ENCODE data around the gene ZNF423. TPM values are rescaled to one million over a fixed set of nuclear protein-coding genes. Genes with fewer than 3 reads are reported as not detected.

The ZNF423 gene
- total RNA-seq, 4 donors from 2014 or later: 7.0 to 19.7 (median 8.4) TPM

DNA sequence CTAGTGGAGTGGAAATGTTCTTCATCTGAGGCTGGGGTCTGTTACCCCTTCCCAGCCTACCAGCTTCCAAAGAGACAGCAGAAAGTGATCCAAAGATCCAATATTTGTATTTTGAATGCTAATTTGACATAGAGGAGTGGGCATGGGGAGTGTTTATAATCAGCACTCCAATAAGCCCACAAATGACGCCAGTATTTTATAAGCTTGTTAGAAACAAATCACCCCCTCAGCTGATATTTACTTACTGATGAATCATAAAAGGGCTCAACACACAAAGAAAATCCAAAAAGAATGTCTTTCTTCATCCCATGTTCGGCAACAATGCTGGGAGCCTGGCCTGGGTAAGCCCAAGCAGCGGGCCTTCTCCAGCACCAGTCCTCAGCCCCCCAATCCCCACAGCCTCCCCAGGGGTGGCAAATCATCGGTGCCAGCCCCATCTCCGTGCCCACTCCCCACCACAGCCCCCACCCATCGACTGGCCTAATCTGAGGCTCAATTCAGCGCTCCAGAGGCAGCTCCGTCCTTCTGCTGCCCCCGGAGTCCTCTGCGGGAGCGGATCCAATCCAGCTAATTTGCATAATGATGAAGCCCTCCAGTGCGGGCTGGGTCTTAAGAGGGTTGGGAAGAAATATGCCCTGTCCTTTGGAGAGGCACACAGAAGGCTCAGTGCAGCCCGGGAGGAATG is 312.8 kb downstream of the ZNF423 start:
- ATAC-seq: peak; percentile 31
- H3K4me3 ChIP-seq: no peak overlapping the region

DNA sequence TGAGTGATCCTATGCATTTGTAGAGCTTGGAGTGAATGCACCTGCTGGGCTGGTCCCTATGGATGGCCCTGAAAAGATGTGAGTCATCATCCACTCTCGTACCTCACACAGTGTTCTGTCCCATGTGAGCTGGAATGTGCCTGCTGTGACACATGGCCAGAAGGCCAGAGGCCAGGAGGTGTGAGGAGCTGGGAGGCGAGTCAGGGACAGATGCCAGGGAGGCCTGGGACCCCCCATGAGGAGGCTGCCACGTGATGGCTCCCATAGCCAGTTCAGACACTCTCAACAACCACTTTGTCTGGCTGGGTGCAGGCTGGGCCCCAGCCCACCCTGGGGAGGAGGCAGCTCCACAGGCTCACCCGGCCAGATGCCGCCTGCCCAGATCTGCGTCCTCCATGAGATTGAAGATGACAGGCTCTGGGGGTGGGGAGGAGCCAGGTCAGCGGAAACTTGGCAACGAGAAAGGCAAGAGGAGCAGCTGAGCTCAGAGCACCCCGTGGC is 313.5 kb downstream of the ZNF423 start:
- no peak overlapping the region for H3K4me3 ChIP-seq
- peak overlapping the region in 2 of 4 donors; percentile 19 to 26 for H3K27ac ChIP-seq
- H3K4me1 ChIP-seq: peaks cover 0 to 12% (median 10%) of the 10 kb centered on the region in 3 donors
- H3K36me3 ChIP-seq: no peaks in the 10 kb centered on the region
- H3K9me3 ChIP-seq: no peaks in the 10 kb centered on the region
- TF ChIP-seq EP300 (IDR thresholded peaks at IDR 0.05) (no peak), POLR2A (IDR thresholded peaks at IDR 0.05) (no peak), POLR2AphosphoS5 (IDR thresholded peaks at IDR 0.05) (no peak)
- TF ChIP-seq, protein P1, sequence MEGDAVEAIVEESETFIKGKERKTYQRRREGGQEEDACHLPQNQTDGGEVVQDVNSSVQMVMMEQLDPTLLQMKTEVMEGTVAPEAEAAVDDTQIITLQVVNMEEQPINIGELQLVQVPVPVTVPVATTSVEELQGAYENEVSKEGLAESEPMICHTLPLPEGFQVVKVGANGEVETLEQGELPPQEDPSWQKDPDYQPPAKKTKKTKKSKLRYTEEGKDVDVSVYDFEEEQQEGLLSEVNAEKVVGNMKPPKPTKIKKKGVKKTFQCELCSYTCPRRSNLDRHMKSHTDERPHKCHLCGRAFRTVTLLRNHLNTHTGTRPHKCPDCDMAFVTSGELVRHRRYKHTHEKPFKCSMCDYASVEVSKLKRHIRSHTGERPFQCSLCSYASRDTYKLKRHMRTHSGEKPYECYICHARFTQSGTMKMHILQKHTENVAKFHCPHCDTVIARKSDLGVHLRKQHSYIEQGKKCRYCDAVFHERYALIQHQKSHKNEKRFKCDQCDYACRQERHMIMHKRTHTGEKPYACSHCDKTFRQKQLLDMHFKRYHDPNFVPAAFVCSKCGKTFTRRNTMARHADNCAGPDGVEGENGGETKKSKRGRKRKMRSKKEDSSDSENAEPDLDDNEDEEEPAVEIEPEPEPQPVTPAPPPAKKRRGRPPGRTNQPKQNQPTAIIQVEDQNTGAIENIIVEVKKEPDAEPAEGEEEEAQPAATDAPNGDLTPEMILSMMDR (IDR thresholded peaks at IDR 0.05): no peak
- no peaks in the 10 kb centered on the region for H3K27me3 ChIP-seq
- peak; percentile 29 for ATAC-seq
- WGBS, 2 donors (ENCODE audit: low coverage in 1 of 2): 14 to 27% methylated on average over 1 to 3 of the region's 9 CpGs

More for the DNA sequence above, 312.8 kb downstream of the ZNF423 start:
- H3K36me3 ChIP-seq: no peaks in the 10 kb centered on the region
- H3K27me3 ChIP-seq: no peaks in the 10 kb centered on the region
- H3K4me1 ChIP-seq: peaks cover 0 to 12% (median 10%) of the 10 kb centered on the region in 3 donors
- no peak for TF ChIP-seq EP300 (IDR thresholded peaks at IDR 0.05)
- TF ChIP-seq, protein P1 (IDR thresholded peaks at IDR 0.05): no peak
- no peak for TF ChIP-seq POLR2A (IDR thresholded peaks at IDR 0.05)
- no peaks in the 10 kb centered on the region for H3K9me3 ChIP-seq
- WGBS, 2 donors (ENCODE audit: low coverage in 1 of 2): 31 to 40% methylated on average over 1 to 2 of the region's 13 CpGs
- H3K27ac ChIP-seq: peak overlapping the region in 2 of 4 donors; percentile 19 to 26

DNA sequence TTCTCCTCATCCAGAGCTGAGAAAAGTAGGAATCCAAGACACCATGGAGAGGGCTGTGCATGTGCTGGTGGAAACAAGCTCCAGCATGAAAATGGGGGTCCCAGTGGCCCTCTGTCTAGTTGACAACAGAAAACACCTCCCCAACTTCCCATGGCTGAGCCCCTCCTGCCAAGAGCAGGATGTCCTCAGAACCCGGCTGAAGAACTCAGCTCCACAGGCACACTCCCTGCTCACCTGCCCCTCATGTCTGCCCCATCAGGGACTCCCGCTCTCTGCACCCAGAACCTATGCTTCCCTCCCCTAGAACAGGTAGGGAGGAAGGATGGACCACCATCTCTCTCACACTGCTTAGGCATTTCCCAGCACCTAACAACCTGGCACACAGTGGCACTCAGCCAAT is 315.1 kb downstream of the ZNF423 start:
- TF ChIP-seq POLR2A (IDR thresholded peaks at IDR 0.05): no peak
- no peak for TF ChIP-seq EP300 (IDR thresholded peaks at IDR 0.05)
- TF ChIP-seq, protein P1 (IDR thresholded peaks at IDR 0.05): no peak
- TF ChIP-seq POLR2AphosphoS5 (IDR thresholded peaks at IDR 0.05): no peak
- ATAC-seq: no peak
- Histone ChIP-seq H3K4me1 (peaks cover 0 to 12% (median 10%) of the 10 kb centered on the region in 3 donors), H3K9me3 (no peaks in the 10 kb centered on the region), H3K36me3 (no peaks in the 10 kb centered on the region), H3K4me3 (no peak overlapping the region), H3K27ac (no peak overlapping the region), H3K27me3 (no peaks in the 10 kb centered on the region)
- WGBS, 2 donors (ENCODE audit: low coverage in 1 of 2): 100% methylated on average over 1 of the region's 2 CpGs; no CpG with 5 or more reads in 1 of the 2 donors

DNA sequence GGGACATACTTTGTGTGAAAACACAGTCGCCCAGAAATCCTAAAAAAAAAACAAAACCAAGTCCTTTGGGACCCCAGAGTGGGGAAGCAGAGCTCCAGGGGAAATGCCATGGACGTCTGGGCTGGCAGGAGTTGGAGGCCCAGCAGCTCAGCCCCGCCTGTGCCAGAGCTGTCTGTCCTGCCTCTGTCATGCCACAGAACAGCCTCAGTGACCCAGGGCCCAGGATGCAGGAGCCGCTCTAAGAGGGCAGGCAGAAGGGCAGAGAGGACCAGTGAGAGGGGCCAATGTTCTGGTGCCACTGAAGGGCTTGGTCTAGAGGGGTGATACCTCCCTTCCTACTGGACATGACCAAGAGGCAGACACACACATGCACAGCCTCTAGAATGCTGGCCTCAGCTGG is 316.2 kb downstream of the ZNF423 start:
- H3K9me3 ChIP-seq: no peaks in the 10 kb centered on the region
- TF ChIP-seq POLR2A (IDR thresholded peaks at IDR 0.05) (no peak), EP300 (IDR thresholded peaks at IDR 0.05) (no peak), POLR2AphosphoS5 (IDR thresholded peaks at IDR 0.05) (no peak)
- TF ChIP-seq, protein P1 (IDR thresholded peaks at IDR 0.05): no peak
- H3K4me3 ChIP-seq: no peak overlapping the region
- 78 to 88% methylated on average over 3 to 4 of the region's 4 CpGs for WGBS, 2 donors (ENCODE audit: low coverage in 1 of 2)
- H3K4me1 ChIP-seq: peaks cover 0 to 12% (median 10%) of the 10 kb centered on the region in 3 donors
- no peak overlapping the region for H3K27ac ChIP-seq
- no peaks in the 10 kb centered on the region for H3K36me3 ChIP-seq
- no peak for ATAC-seq
- no peaks in the 10 kb centered on the region for H3K27me3 ChIP-seq
